SK-N-SH (cell line): ENCODE results near the gene TMEM164.

ENCODE experiments used
- CHD2 ChIP-seq: fragments of 150-350 bp; IDR thresholded peaks from 2 replicates; pipeline ENCODE4 v1.6.1; 2018; ENCODE audit warnings: low read length; ENCODE audit not compliant: partially characterized antibody
- CTCF ChIP-seq: fragments of 200-600 bp; sonication (generic); IDR thresholded peaks from 2 replicates; pipeline ENCODE4 v1.6.1; 2017; ENCODE audit warnings: antibody characterized with exemption, mild to moderate bottlenecking, moderate library complexity
- EP300 ChIP-seq, 2 experiments: IDR thresholded peaks; 2 replicates each; pipeline versions ENCODE4 v1.4.0 to v1.6.1; 2012; ENCODE audit warnings: borderline replicate concordance in 1 of 2, low read depth in 1 of 2, low read length in 1 of 2
- EZH2phosphoT487 ChIP-seq: fragments of 200-600 bp; sonication (generic); IDR thresholded peaks from 2 replicates; pipeline ENCODE4 v1.6.1; 2017; ENCODE audit warnings: low read depth, mixed run types, mild to moderate bottlenecking, antibody characterized with exemption, moderate library complexity, borderline replicate concordance
- GABPA ChIP-seq: IDR thresholded peaks from 2 replicates; pipeline ENCODE4 v1.4.0; 2012; ENCODE audit warnings: low read depth, mild to moderate bottlenecking
- POLR2AphosphoS5 ChIP-seq: IDR thresholded peaks from 2 replicates; pipeline ENCODE4 v1.6.1; 2012; ENCODE audit warnings: low read depth, low read length
- RAD21 ChIP-seq: IDR thresholded peaks from 2 replicates; pipeline ENCODE4 v1.6.1; 2012; ENCODE audit warnings: mild to moderate bottlenecking, low read length
- SIN3A ChIP-seq: IDR thresholded peaks from 2 replicates; pipeline ENCODE4 v1.6.1; 2012; ENCODE audit warnings: low read depth, mild to moderate bottlenecking, low read length, moderate library complexity, borderline replicate concordance
- SMC3 ChIP-seq: IDR thresholded peaks from 2 replicates; pipeline ENCODE4 v1.6.1; 2012; ENCODE audit warnings: low read depth, low read length, improper control_type of control experiment
- USF2 ChIP-seq: fragments of 150-350 bp; IDR thresholded peaks from 2 replicates; pipeline ENCODE4 v1.6.1; 2017; ENCODE audit warnings: antibody characterized with exemption, low read length, low read depth, borderline replicate concordance

GRCh38 chrX:110212299-110212698, 209.4 kb downstream of the TMEM164 start:
- TF ChIP-seq CTCF, result peak; percentile 47
- no peak for TF ChIP-seq CHD2
- no peak for TF ChIP-seq GABPA
- no peak for TF ChIP-seq EZH2phosphoT487
- TF ChIP-seq RAD21, result no peak
- TF ChIP-seq USF2, result no peak
- TF ChIP-seq POLR2AphosphoS5, result no peak
- TF ChIP-seq SIN3A, result no peak
- no peak for TF ChIP-seq EP300 (IDR thresholded peaks at IDR 0.05; ENCODE audit: borderline replicate concordance in 1 of 2, low read depth in 1 of 2, low read length in 1 of 2)
- TF ChIP-seq SMC3, result no peak
